ENCODE measurements around the gene ITGAD.

Gene ITGAD

GRCh38 chr16:31459687-31460581 lies 66.8 kb downstream of the ITGAD start:
- peak; percentile 99 for DNase-seq (ENCODE audit: low spot score)

GRCh38 chr16:31460582-31461002 lies 67.5 kb downstream of the ITGAD start:
- DNase-seq (ENCODE audit: low spot score): peak; percentile 63

- DNase-seq (ENCODE audit: low spot score): no peak
These were observed 68.2 kb downstream of the ITGAD start for GRCh38 chr16:31461201-31461920.

- DNase-seq (ENCODE audit: low spot score): no peak
These were observed 69.0 kb downstream of the ITGAD start for GRCh38 chr16:31461921-31462804.

- DNase-seq (ENCODE audit: low spot score): no peak
These were observed 71.2 kb downstream of the ITGAD start for GRCh38 chr16:31464348-31464769.

- no peak for DNase-seq (ENCODE audit: low spot score)
These were observed 71.7 kb downstream of the ITGAD start for GRCh38 chr16:31464781-31465260.

- DNase-seq (ENCODE audit: low spot score): no peak
These were observed 72.7 kb downstream of the ITGAD start for GRCh38 chr16:31465788-31466370.

GRCh38 chr16:31466381-31466841 lies 73.3 kb downstream of the ITGAD start:
- no peak for DNase-seq (ENCODE audit: low spot score)

- no peak for DNase-seq (ENCODE audit: low spot score)
These were observed 74.1 kb downstream of the ITGAD start for GRCh38 chr16:31467151-31467773.

- DNase-seq (ENCODE audit: low spot score): no peak
These were observed 74.7 kb downstream of the ITGAD start for GRCh38 chr16:31467858-31468257.

GRCh38 chr16:31470615-31471014 lies 77.5 kb downstream of the ITGAD start:
- no peak for DNase-seq (ENCODE audit: low spot score)

- no peak for DNase-seq (ENCODE audit: low spot score)
These were observed 78.2 kb downstream of the ITGAD start for GRCh38 chr16:31471241-31471874.

GRCh38 chr16:31471875-31472708 lies 79.0 kb downstream of the ITGAD start, which contains the start of gene TGFB1I1:
TSS of gene TGFB1I1 (plus strand) at chr16:31472152. CDS start at chr16:31472189, 37 bp downstream.
- DNase-seq (ENCODE audit: low spot score): no peak

- DNase-seq (ENCODE audit: low spot score): no peak
These were observed 79.6 kb downstream of the ITGAD start for GRCh38 chr16:31472709-31473203.

- DNase-seq (ENCODE audit: low spot score): no peak
These were observed 80.3 kb downstream of the ITGAD start for GRCh38 chr16:31473264-31473984.

- no peak for DNase-seq (ENCODE audit: low spot score)
These were observed 81.1 kb downstream of the ITGAD start for GRCh38 chr16:31474173-31474714.

GRCh38 chr16:31474773-31475738 lies 81.9 kb downstream of the ITGAD start:
- no peak for DNase-seq (ENCODE audit: low spot score)
